Spleen (tissue), 7 donors: Measurements from ENCODE around the gene BPIFB2.

Source experiments
- POLR2A ChIP-seq, 3 donors: fragments of 450-650 bp; IDR thresholded peaks; one replicate each; pipeline ENCODE4 v1.5.1; 2017; ENCODE audit warnings: antibody characterized with exemption in 3 of 3, mild to moderate bottlenecking in 1 of 3
- TF ChIP-seq, protein P1 (sequence below), 11 experiments: fragments of 200-600 bp in 7 of 11; fragments of 450-650 bp in 4 of 11; sonication (generic) in 4 of 11; IDR thresholded peaks in 8 of 11; conservative IDR thresholded peaks in 3 of 11; 1 replicate in 7 of 11; 2 replicates in 4 of 11; pipeline versions ENCODE4 v1.4.0 to v1.8.0; 2016 to 2021; ENCODE audit warnings: antibody characterized with exemption in 11 of 11, inconsistent platforms in 4 of 11, mild to moderate bottlenecking in 1 of 11
- donor health status: DM: no; HTN: no; CAD: no; lungs with moderate emphysema.
- donor health status: DM: no; HTN: no; CAD: no.
- donor health status: DM: no; HTN: no; CAD: no.

DNA sequence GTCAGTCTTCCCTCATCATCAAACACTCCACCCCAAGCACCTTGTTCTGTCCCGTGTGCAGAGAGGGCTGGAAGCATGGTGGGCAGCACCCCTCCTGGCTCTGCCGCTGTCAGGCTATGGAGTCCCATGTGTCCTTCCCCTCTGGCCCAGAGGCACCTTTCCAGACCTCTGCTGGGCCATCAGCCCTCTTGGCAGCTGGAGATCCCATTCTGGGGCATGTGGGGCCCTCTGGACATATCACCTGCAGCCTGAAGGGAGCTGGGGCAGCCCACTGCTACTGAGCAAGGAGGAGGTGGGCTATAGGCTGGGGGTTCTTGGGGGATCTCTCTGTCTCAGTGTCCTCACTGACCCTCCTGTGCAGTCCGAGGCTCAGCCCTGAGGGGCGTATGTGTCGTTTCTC lies 45.5 kb upstream of the BPIFB2 start:
- TF ChIP-seq, protein P1, sequence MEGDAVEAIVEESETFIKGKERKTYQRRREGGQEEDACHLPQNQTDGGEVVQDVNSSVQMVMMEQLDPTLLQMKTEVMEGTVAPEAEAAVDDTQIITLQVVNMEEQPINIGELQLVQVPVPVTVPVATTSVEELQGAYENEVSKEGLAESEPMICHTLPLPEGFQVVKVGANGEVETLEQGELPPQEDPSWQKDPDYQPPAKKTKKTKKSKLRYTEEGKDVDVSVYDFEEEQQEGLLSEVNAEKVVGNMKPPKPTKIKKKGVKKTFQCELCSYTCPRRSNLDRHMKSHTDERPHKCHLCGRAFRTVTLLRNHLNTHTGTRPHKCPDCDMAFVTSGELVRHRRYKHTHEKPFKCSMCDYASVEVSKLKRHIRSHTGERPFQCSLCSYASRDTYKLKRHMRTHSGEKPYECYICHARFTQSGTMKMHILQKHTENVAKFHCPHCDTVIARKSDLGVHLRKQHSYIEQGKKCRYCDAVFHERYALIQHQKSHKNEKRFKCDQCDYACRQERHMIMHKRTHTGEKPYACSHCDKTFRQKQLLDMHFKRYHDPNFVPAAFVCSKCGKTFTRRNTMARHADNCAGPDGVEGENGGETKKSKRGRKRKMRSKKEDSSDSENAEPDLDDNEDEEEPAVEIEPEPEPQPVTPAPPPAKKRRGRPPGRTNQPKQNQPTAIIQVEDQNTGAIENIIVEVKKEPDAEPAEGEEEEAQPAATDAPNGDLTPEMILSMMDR (IDR thresholded peaks at IDR 0.05 in 8 of 11, conservative IDR thresholded peaks at IDR 0.05 in 3 of 11) = no peak
- TF ChIP-seq POLR2A (IDR thresholded peaks at IDR 0.05) = no peak
